Measurements from ENCODE around the gene YJU2. TPM values are rescaled to one million over a fixed set of nuclear protein-coding genes. Genes with fewer than 3 reads are reported as not detected.

Gene YJU2
- polyA plus RNA-seq, 4 donors, result 16.9 to 23.9 (median 20.1) TPM

Other genes starting within 250 kb of the YJU2 start
- gene PIAS4, start 239.3 kb upstream of the YJU2 start, polyA plus RNA-seq (ENCODE audit: insufficient read length in 4 of 4), result 10 to 100 TPM; 25.4 to 37.8 (median 34.0) TPM
- gene ZBTB7A, start 180.2 kb upstream of the YJU2 start, polyA plus RNA-seq (ENCODE audit: insufficient read length in 4 of 4), result 10 to 100 TPM in 1 of 4 donors, 1 to 10 TPM in 3; 7.3 to 14.7 (median 8.5) TPM
- gene MAP2K2, start 123.0 kb upstream of the YJU2 start, polyA plus RNA-seq (ENCODE audit: insufficient read length in 4 of 4), result 100 to 1,000 TPM in 2 of 4 donors, 10 to 100 TPM in 2; 92.8 to 140 (median 98.7) TPM
- 1 to 10 TPM in 2 of 4 donors, under 1 TPM in 2; 0.37 to 1.2 (median 0.79) TPM for gene CREB3L3, start 93.4 kb upstream of the YJU2 start, polyA plus RNA-seq (ENCODE audit: insufficient read length in 4 of 4)
- gene SIRT6, start 64.5 kb upstream of the YJU2 start, polyA plus RNA-seq (ENCODE audit: insufficient read length in 4 of 4), result 10 to 100 TPM; 13.9 to 25.3 (median 17.9) TPM
- gene ANKRD24, start 64.4 kb upstream of the YJU2 start, polyA plus RNA-seq (ENCODE audit: insufficient read length in 4 of 4), result 1 to 10 TPM in 3 of 4 donors, under 1 TPM in 1; 0.83 to 2.0 (median 1.4) TPM
- under 1 TPM; 0.22 to 0.72 (median 0.36) TPM for gene EBI3, start 17.6 kb upstream of the YJU2 start, polyA plus RNA-seq (ENCODE audit: insufficient read length in 4 of 4)
- gene SHD, start 32.2 kb downstream of the YJU2 start, polyA plus RNA-seq (ENCODE audit: insufficient read length in 4 of 4), result 1 to 10 TPM; 1.8 to 5.7 (median 3.1) TPM
- gene TMIGD2, start 55.3 kb downstream of the YJU2 start, polyA plus RNA-seq (ENCODE audit: insufficient read length in 4 of 4), result under 1 TPM in 3 of 4 donors, not detected in 1; 0.21 to 0.56 (median 0.43) TPM
- gene FSD1, start 57.5 kb downstream of the YJU2 start, polyA plus RNA-seq (ENCODE audit: insufficient read length in 4 of 4), result 1 to 10 TPM; 2.8 to 8.8 (median 5.4) TPM
- gene STAP2, start 91.7 kb downstream of the YJU2 start, polyA plus RNA-seq (ENCODE audit: insufficient read length in 4 of 4), result 10 to 100 TPM; 12.5 to 40.1 (median 18.0) TPM
- 10 to 100 TPM; 14.1 to 30.4 (median 20.5) TPM for gene MPND, start 96.5 kb downstream of the YJU2 start, polyA plus RNA-seq (ENCODE audit: insufficient read length in 4 of 4)
- 10 to 100 TPM; 56.1 to 77.6 (median 72.3) TPM for gene SH3GL1, start 153.5 kb downstream of the YJU2 start, polyA plus RNA-seq (ENCODE audit: insufficient read length in 4 of 4)
- gene CHAF1A, start 155.6 kb downstream of the YJU2 start, polyA plus RNA-seq (ENCODE audit: insufficient read length in 4 of 4), result 10 to 100 TPM; 19.0 to 25.5 (median 22.8) TPM
- 100 to 1,000 TPM in 1 of 4 donors, 10 to 100 TPM in 3; 82.7 to 125 (median 89.8) TPM for gene UBXN6, start 210.7 kb downstream of the YJU2 start, polyA plus RNA-seq (ENCODE audit: insufficient read length in 4 of 4)
- gene HDGFL2, start 225.2 kb downstream of the YJU2 start, polyA plus RNA-seq (ENCODE audit: insufficient read length in 4 of 4), result 10 to 100 TPM; 62.6 to 88.6 (median 66.3) TPM